RWPE2 (cell line): ENCODE results near the gene IPO5.

Experiments
- ATAC-seq: fragments of 200-7000 bp; cut with Tn5 transposase; 3 replicates; pipeline ENCODE4 v1.9.1; 2021; ENCODE audit warnings: low read depth
- DNase-seq: peaks from one replicate; pipeline ENCODE4 v3.0.0-alpha.2; 2020; ENCODE audit warnings: low spot score
- H3K27ac ChIP-seq: fragments of 450-650 bp; 2 replicates; pipeline ENCODE4 v1.5.1; 2017; ENCODE audit warnings: mild to moderate bottlenecking; ENCODE audit not compliant: poor library complexity, severe bottlenecking
- H3K27me3 ChIP-seq: fragments of 250-450 bp; sonication (Bioruptor Pico); 2 replicates; pipeline ENCODE4 v1.5.1; 2021; ENCODE audit warnings: mild to moderate bottlenecking, moderate library complexity; ENCODE audit not compliant: insufficient read depth, poor library complexity, severe bottlenecking
- H3K36me3 ChIP-seq: fragments of 250-450 bp; sonication (Bioruptor Pico); 2 replicates; pipeline ENCODE4 v1.5.1; 2020; ENCODE audit warnings: low read depth, mild to moderate bottlenecking, moderate library complexity
- H3K4me1 ChIP-seq: fragments of 250-450 bp; sonication (Bioruptor Pico); 2 replicates; pipeline ENCODE4 v1.5.1; 2021; ENCODE audit warnings: mild to moderate bottlenecking, moderate library complexity; ENCODE audit not compliant: insufficient read depth, poor library complexity, severe bottlenecking
- H3K4me3 ChIP-seq: fragments of 250-450 bp; sonication (Bioruptor Pico); 2 replicates; pipeline ENCODE4 v1.5.1; 2021; ENCODE audit warnings: mild to moderate bottlenecking, moderate library complexity; ENCODE audit not compliant: severe bottlenecking
- H3K9me3 ChIP-seq: fragments of 250-450 bp; sonication (Bioruptor Pico); 2 replicates; pipeline ENCODE4 v1.5.1; 2021; ENCODE audit warnings: mild to moderate bottlenecking, moderate library complexity; ENCODE audit not compliant: severe bottlenecking
- CTCF ChIP-seq: fragments of 450-650 bp; IDR thresholded peaks from one replicate; pipeline ENCODE4 v1.5.1; 2017; ENCODE audit warnings: mild to moderate bottlenecking, moderate library complexity; ENCODE audit not compliant: poor library complexity, severe bottlenecking

The IPO5 gene

DNA sequence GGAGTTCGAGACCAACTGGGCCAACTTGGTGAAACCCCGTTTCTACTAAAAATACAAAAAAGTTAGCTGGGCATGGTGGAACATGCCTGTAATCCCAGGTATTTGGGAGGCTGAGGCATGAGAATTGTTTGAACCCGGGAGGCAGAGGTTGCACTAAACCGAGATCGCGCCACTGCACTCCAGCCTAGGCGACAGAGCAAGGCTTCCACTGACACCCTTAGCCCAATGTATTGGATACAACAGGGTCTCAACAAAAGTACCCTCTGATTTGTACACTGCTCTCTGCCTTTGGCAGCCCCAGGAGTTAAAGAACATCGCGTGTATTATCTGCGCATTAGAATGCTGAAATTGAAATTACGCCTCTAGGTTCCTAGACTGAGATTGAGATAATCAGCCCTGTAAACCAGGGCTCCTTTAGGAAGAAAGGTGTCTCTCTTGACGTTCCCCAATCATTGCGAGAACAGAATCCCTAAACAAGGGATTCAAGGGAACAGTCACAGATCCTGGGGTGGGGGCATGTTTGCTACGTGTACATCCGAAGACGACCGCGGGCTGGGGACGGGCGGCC, 21.9 kb downstream of the IPO5 start:
- Histone ChIP-seq H3K9me3 (no peaks in the 10 kb centered on the region), H3K36me3 (peaks cover 30% of the 10 kb centered on the region), H3K4me3 (peak overlapping the region; percentile 70), H3K27ac (peak overlapping the region; percentile 78), H3K27me3 (no peaks in the 10 kb centered on the region), H3K4me1 (peaks cover 24% of the 10 kb centered on the region)
- no peak for TF ChIP-seq CTCF
- ATAC-seq = no peak
- DNase-seq = no peak

DNA sequence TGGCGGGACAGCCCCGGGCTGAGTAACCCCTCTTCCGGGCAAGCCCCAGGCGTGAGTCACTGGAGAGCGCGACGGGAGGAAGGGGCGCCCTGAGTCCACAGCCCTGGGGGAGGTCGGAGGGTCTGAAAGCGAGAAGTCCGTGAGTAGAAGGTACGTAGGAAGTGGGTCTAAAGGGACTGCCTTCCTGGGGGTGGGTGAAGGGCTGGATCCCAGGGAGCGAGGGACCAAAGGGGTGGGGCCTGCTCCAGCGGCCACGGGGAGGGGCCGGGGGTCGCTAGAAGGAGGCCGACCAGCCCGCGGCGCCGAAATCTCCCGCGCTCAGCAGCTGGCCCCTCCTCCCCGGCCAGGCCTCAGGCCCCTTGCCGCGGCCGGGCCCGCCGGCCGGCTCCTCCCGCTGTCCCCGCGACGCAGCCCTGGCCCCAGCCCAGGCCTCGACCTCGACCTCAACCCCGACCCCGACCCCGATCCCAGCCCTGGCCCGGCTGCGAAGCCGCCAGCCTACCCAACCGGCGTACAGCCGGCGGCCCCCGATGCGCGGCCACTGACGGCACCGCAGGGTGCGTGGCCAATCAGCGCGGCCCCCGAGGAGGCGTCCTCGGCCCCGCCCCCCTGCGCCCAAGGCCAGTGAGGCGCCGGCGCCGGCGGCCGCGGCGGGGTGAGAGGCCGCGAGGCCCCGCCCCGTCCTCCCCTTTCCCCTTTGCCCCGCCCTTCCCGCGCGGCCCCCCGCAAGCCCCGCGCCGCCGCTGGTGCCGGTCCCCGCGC, 22.6 kb downstream of the IPO5 start:
- Histone ChIP-seq H3K36me3 (peaks cover 34% of the 10 kb centered on the region), H3K9me3 (no peaks in the 10 kb centered on the region), H3K4me3 (peak overlapping the region; percentile 70), H3K27me3 (no peaks in the 10 kb centered on the region), H3K4me1 (peaks cover 24% of the 10 kb centered on the region), H3K27ac (peak overlapping the region; percentile 78)
- DNase-seq (peak; percentile 88), ATAC-seq (peak; percentile 85)
- no peak for TF ChIP-seq CTCF

- Histone ChIP-seq H3K27me3 (no peaks in the 10 kb centered on the region), H3K36me3 (peaks cover 42% of the 10 kb centered on the region), H3K27ac (peak overlapping the region; percentile 78), H3K4me3 (peak overlapping the region; percentile 70), H3K9me3 (no peaks in the 10 kb centered on the region), H3K4me1 (peaks cover 31% of the 10 kb centered on the region)
- no peak for TF ChIP-seq CTCF
- ATAC-seq (peak; percentile 43), DNase-seq (no peak)
Measured at GRCh38 chr13:97976610-97977521, 23.4 kb downstream of the IPO5 start.

DNA sequence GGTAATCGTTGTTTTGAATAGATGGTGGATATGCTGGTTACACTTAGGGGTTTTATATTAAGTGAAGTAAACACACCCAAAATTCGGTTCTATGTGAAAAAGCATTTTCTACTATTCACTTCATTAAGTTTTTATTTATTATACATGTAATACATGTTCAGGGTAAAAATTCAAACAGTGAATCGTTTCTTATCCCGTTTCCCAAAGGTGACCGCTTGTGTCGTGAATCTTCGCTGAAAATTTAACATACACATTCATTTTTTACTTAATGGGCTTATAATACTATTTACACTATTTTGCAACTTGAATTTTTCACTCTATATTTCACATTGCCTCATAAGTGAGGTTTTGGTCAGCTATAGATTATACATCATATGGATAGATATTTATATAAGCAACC, 24.5 kb downstream of the IPO5 start:
- no peak for TF ChIP-seq CTCF
- Histone ChIP-seq H3K27me3 (no peaks in the 10 kb centered on the region), H3K36me3 (peaks cover 53% of the 10 kb centered on the region), H3K9me3 (no peaks in the 10 kb centered on the region), H3K4me3 (peak overlapping the region; percentile 70), H3K27ac (peak overlapping the region; percentile 78), H3K4me1 (peaks cover 32% of the 10 kb centered on the region)
- DNase-seq = no peak
- ATAC-seq = no peak
